ENCODE results near the gene DEXI.

DEXI gene

DNA sequence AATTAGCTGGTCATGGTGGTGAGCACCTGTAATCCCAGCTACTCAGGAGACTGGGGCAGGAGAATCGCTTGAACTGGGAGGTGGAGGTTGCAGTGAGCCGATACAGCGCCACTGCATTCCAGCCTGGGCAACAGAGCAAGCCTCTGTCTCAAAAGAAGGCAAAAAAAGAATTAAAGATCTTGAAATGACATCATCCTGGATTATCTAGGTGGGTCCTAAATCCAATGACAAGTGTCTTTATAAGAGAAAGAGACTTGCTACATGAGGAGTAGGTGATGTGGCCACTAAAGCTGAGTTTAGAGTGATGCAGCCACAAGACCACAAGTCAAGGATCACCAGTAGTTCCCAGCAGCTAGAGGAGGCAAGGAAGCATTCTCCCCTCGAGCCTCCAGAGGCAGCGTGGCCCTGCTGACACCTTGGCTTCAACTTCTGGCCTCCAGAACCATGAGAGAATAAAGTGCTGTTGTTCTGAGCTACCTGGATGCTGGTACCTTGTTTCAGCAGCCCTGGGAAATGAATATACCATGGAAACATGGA is 49.4 kb downstream of the DEXI start:
- DNase-seq (ENCODE audit: low read depth in 2 of 2), result no peak

DNA sequence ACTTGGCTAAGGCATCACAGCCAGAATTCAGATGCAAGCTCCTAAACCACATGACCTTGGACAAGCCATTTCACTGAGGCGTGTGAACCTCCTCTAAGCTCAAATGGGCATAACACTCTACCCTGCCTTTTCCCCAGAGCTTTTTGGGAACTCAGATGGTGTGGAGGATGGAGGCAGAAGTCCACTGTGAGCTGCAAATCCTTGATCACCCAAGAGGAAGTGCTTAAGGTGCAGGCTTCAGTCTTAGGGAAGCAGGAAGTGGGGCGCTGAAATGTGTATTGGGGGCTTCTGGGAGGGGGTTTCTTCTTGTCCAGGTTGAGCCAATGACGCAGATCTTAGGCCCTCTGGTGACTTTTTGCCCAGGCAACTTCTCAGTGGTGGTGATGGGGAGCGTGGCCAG is 52.4 kb downstream of the DEXI start:
- DNase-seq (ENCODE audit: low read depth in 2 of 2), result no peak

DNA sequence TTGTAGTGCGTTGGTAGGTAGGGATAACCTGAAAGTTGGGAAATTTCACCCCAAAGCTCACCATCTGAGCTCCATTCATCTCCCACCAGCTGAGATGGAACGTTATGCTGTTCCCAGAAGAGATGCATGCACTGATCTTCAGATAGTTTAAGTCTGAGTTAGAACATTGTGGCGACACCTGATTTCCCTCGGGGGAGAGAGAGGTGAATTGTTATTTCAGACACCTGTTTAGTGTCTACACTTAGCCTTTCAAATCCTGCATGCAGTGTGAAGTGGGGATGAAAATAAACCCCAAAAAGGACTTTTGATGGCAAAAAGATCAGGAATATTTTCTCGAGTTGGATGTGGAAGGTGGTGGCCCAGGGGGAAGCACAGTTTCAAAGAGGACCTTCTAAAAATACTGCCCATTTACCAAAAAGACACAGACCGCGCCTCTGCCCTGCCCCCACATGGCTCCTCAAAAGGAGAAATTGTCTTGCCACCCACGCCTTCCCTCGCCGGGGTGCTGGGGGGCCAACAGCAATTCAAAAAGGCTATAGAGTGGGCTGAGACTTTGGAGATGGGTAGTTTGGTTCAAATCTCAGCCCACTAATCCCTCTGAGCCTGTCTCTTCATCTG is 53.8 kb downstream of the DEXI start:
- no peak for DNase-seq (ENCODE audit: low read depth in 2 of 2)

DNA sequence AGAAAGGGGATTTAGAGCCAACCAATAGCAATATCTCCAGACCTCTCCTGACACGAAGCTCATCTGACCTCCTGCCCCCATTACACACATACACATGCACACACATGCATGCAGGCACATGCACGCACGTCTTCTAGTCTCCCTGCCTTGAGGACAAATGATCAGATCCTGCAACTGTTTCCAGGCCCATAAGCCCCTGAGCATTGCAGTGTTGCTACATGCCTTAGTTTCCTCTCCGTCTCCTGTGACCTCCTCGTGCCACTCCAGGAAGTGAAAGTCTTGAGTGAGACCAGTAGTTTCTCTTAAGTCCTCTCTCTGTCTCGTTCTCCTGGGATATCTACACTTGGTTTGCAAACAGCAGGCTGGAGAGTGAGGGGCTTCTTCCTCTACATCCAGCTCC is 57.0 kb downstream of the DEXI start:
- no peak for DNase-seq (ENCODE audit: low read depth in 2 of 2)

DNA sequence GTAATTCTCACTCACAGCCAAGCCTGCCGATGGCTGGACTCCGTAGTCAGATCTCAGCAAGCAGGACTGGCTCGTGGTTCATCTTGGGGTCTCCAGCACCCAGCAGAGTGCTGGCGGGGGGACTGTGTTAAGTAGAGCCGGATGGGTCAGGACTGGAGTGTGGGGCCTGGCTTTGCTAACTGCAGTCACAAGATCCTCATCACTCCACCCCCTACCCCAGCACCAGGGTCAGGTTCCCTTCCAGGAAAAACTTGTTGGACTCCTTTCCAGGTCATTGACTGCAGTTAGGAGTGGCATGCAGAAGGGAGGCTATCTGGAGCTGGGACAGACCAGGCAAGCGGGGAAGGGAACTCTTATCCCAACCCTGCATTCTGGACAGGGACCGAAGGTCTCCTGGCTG is 59.3 kb downstream of the DEXI start:
- no peak for DNase-seq (ENCODE audit: low read depth in 2 of 2)

DNA sequence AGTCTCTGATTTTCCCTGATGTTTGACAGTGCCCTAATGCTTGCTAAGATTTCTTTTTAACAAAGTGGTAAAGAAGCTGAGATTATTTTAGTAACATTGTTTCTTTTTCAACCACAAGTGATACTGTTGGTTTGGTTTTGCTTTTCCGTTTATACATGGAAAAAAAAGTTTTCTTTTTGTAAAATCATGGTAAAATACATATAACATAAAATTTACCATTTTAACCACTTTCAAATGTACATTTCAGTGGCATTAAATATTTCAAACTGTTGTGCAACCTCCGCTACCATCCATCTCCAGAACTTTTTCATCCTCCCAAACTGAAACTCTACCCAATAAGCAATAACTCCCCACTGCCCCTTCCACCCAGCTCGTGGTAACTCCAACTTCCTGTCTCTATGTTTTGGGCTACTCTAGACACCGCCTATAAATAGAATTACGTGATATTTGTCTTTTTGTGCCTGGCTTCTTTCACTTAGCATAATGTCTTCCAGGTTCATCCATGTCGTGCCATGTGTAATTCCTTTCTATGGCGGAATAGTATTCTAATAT is 60.7 kb downstream of the DEXI start:
- no peak for DNase-seq (ENCODE audit: low read depth in 2 of 2)

DNA sequence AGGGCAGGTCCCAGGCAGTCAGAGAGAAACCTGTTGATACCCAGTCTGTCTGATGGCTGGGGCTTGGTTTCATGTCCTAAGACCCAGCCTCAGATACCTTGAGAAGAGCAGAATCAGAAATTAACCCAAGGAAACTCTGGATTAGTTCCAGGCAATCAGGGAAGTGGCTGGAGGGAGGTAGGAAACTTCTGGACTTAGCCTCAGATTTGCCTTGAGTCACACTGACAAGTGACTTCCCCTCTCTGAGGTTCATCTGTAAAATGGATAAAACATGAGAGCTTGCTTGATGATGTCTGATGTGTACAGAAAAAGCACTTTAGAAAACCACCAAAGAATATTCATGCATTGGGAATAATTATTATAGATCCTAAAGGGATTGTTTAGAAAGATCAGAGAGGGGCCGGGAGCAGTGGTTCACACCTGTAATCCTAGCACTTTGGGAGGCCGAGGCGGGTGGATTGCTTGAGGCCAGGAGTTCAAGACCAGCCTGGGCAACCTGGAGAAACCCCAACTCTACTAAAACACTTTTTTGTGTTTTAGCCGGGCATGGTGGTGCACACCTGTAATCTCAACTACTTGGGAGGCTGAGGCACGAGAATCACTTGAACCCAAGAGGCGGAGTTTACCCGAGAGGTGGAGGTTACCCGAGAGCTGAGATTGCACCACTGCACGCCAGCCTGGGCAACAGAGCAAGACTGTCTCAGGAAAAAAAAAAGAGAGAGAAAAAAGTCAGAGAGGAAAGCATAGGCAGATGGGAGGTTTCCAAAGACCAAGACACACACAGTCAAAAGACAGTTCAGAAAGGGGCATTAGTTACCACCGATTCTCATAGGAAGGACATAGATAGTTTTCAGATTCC is 61.4 kb downstream of the DEXI start:
- no peak for DNase-seq (ENCODE audit: low read depth in 2 of 2)

DNA sequence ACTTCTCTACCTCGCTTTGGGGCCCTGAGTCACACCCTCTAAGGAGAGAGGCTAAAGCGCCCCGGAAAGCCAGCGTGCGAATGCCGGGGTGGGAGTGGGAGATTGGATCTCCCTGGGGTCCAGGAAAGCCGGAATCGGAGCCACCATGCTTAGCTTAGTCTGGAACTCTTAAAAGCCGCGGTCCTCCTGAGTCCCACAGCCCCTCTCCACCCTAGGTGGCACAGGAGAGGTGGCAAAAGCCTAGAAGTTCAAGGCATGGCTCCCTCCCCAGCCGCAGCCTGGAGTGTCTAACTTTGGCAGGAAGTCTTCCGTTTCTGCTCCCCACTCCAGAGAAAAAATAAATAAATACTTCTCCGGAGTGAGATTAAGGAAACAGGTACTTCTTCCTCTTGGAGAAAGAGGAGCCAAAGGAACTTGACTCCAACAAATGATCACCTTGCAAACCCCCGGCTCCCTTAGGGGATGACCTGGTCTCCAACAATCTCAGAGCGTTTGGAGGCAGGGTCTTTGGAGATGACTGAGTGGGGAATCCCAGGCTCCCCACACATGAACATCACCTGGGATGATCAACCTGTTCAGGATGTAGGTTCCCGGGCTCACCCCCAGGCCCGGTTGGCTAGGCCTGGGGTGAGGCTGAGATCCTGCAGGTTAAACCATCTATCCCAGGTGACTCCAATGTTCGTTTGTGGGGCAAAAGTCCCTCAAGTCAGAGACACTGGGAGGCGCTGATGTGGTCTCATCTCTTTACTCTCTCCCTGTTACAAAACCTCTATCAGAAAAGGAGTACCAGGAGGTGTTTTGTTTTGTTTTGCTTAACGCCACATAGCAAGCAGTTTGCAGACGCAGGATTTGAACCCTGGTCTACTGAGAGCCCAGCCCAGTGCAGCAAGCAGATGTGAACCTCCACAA is 62.3 kb downstream of the DEXI start:
- DNase-seq (ENCODE audit: low read depth in 2 of 2), result no peak

Data from stimulated activated CD8-positive, alpha-beta memory T cell treated with anti-CD3 and anti-CD28 coated beads, Interleukin-15, amount 100 ng/mL, for 4 hours (primary cell).